ENCODE results near the gene IMPDH2.

IMPDH2 gene

GRCh38 chr3:49030321-49030720 is 1.1 kb upstream of the IMPDH2 start:
- Histone ChIP-seq H3K36me3 (ENCODE audit: control insufficient read depth, insufficient read depth, low read length) (peaks cover 87% of the 10 kb centered on the region), H3K9me3 (ENCODE audit: control insufficient read depth, low read length) (no peaks in the 10 kb centered on the region), H3K4me1 (ENCODE audit: control insufficient read depth, insufficient read depth, low read length, poor library complexity, severe bottlenecking) (no peaks in the 10 kb centered on the region), H3K4me3 (ENCODE audit: extremely low read depth, insufficient read depth, low read length, poor library complexity, severe bottlenecking) (no peak overlapping the region), H3K27ac (ENCODE audit: low read depth, low read length, severe bottlenecking) (no peak overlapping the region)
- WGBS, 2 experiments (ENCODE audit: insufficient coverage in 2 of 2): 96 to 100% methylated on average over 3 to 4 of the region's 6 CpGs

- no peak overlapping the region for H3K4me3 ChIP-seq (ENCODE audit: extremely low read depth, insufficient read depth, low read length, poor library complexity, severe bottlenecking)
- WGBS, 2 experiments (ENCODE audit: insufficient coverage in 2 of 2): 0 to 7% methylated on average over 2 of the region's 7 CpGs
- peak overlapping the region; percentile 55 for H3K27ac ChIP-seq (ENCODE audit: low read depth, low read length, severe bottlenecking)
- peaks cover 87% of the 10 kb centered on the region for H3K36me3 ChIP-seq (ENCODE audit: control insufficient read depth, insufficient read depth, low read length)
- H3K9me3 ChIP-seq (ENCODE audit: control insufficient read depth, low read length): no peaks in the 10 kb centered on the region
- H3K4me1 ChIP-seq (ENCODE audit: control insufficient read depth, insufficient read depth, low read length, poor library complexity, severe bottlenecking): no peaks in the 10 kb centered on the region
Observed at GRCh38 chr3:49029563-49029884, 326 bp upstream of the IMPDH2 start.

GRCh38 chr3:49028298-49028672 is 913 bp downstream of the IMPDH2 start:
- H3K4me1 ChIP-seq (ENCODE audit: control insufficient read depth, insufficient read depth, low read length, poor library complexity, severe bottlenecking): no peaks in the 10 kb centered on the region
- H3K4me3 ChIP-seq (ENCODE audit: extremely low read depth, insufficient read depth, low read length, poor library complexity, severe bottlenecking): peak overlapping the region; percentile 58
- peaks cover 89% of the 10 kb centered on the region for H3K36me3 ChIP-seq (ENCODE audit: control insufficient read depth, insufficient read depth, low read length)
- WGBS, 2 experiments (ENCODE audit: insufficient coverage in 2 of 2): 100% methylated on average over 1 of the region's 4 CpGs
- H3K27ac ChIP-seq (ENCODE audit: low read depth, low read length, severe bottlenecking): no peak overlapping the region
- H3K9me3 ChIP-seq (ENCODE audit: control insufficient read depth, low read length): no peaks in the 10 kb centered on the region

GRCh38 chr3:49027634-49028033 is 1.6 kb downstream of the IMPDH2 start:
- WGBS, 2 experiments (ENCODE audit: insufficient coverage in 2 of 2): 95 to 98% methylated on average over 7 of the region's 9 CpGs
- peaks cover 89% of the 10 kb centered on the region for H3K36me3 ChIP-seq (ENCODE audit: control insufficient read depth, insufficient read depth, low read length)
- H3K4me3 ChIP-seq (ENCODE audit: extremely low read depth, insufficient read depth, low read length, poor library complexity, severe bottlenecking): no peak overlapping the region

GRCh38 chr3:49026536-49026935 is 2.7 kb downstream of the IMPDH2 start:
- Histone ChIP-seq H3K4me1 (ENCODE audit: control insufficient read depth, insufficient read depth, low read length, poor library complexity, severe bottlenecking) (no peaks in the 10 kb centered on the region), H3K4me3 (ENCODE audit: extremely low read depth, insufficient read depth, low read length, poor library complexity, severe bottlenecking) (no peak overlapping the region), H3K9me3 (ENCODE audit: control insufficient read depth, low read length) (no peaks in the 10 kb centered on the region), H3K27ac (ENCODE audit: low read depth, low read length, severe bottlenecking) (peak overlapping the region; percentile 13), H3K36me3 (ENCODE audit: control insufficient read depth, insufficient read depth, low read length) (peaks cover 78% of the 10 kb centered on the region)
- 96% methylated on average over 3 of the region's 3 CpGs for WGBS, 2 experiments (ENCODE audit: insufficient coverage in 2 of 2)

More at GRCh38 chr3:49027634-49028033, 1.6 kb downstream of the IMPDH2 start:
- Histone ChIP-seq H3K9me3 (ENCODE audit: control insufficient read depth, low read length) (no peaks in the 10 kb centered on the region), H3K27ac (ENCODE audit: low read depth, low read length, severe bottlenecking) (no peak overlapping the region), H3K4me1 (ENCODE audit: control insufficient read depth, insufficient read depth, low read length, poor library complexity, severe bottlenecking) (no peaks in the 10 kb centered on the region)

- H3K27ac ChIP-seq (ENCODE audit: low read depth, low read length, severe bottlenecking): peak overlapping the region; percentile 13
- 100% methylated on average over 2 to 6 of the region's 8 CpGs for WGBS, 2 experiments (ENCODE audit: insufficient coverage in 2 of 2)
Observed at GRCh38 chr3:49025793-49026520, 3.2 kb downstream of the IMPDH2 start.

GRCh38 chr3:49025005-49025792 is 4.0 kb downstream of the IMPDH2 start:
- Histone ChIP-seq H3K4me3 (ENCODE audit: extremely low read depth, insufficient read depth, low read length, poor library complexity, severe bottlenecking) (no peak overlapping the region), H3K27ac (ENCODE audit: low read depth, low read length, severe bottlenecking) (no peak overlapping the region), H3K36me3 (ENCODE audit: control insufficient read depth, insufficient read depth, low read length) (peaks cover 65% of the 10 kb centered on the region), H3K9me3 (ENCODE audit: control insufficient read depth, low read length) (no peaks in the 10 kb centered on the region), H3K4me1 (ENCODE audit: control insufficient read depth, insufficient read depth, low read length, poor library complexity, severe bottlenecking) (peaks cover under 1% of the 10 kb centered on the region)
- 94 to 95% methylated on average over 13 of the region's 13 CpGs for WGBS, 2 experiments (ENCODE audit: insufficient coverage in 2 of 2)

More at GRCh38 chr3:49025793-49026520, 3.2 kb downstream of the IMPDH2 start:
- Histone ChIP-seq H3K9me3 (ENCODE audit: control insufficient read depth, low read length) (no peaks in the 10 kb centered on the region), H3K4me3 (ENCODE audit: extremely low read depth, insufficient read depth, low read length, poor library complexity, severe bottlenecking) (no peak overlapping the region), H3K4me1 (ENCODE audit: control insufficient read depth, insufficient read depth, low read length, poor library complexity, severe bottlenecking) (no peaks in the 10 kb centered on the region), H3K36me3 (ENCODE audit: control insufficient read depth, insufficient read depth, low read length) (peaks cover 72% of the 10 kb centered on the region)

GRCh38 chr3:49024449-49024848 is 4.7 kb downstream of the IMPDH2 start:
- 100% methylated on average over 5 of the region's 5 CpGs for WGBS, 2 experiments (ENCODE audit: insufficient coverage in 2 of 2)
- Histone ChIP-seq H3K4me1 (ENCODE audit: control insufficient read depth, insufficient read depth, low read length, poor library complexity, severe bottlenecking) (peaks cover 7% of the 10 kb centered on the region), H3K27ac (ENCODE audit: low read depth, low read length, severe bottlenecking) (no peak overlapping the region), H3K9me3 (ENCODE audit: control insufficient read depth, low read length) (no peaks in the 10 kb centered on the region), H3K36me3 (ENCODE audit: control insufficient read depth, insufficient read depth, low read length) (peaks cover 58% of the 10 kb centered on the region), H3K4me3 (ENCODE audit: extremely low read depth, insufficient read depth, low read length, poor library complexity, severe bottlenecking) (no peak overlapping the region)

- H3K9me3 ChIP-seq (ENCODE audit: control insufficient read depth, low read length): no peaks in the 10 kb centered on the region
- no peak overlapping the region for H3K4me3 ChIP-seq (ENCODE audit: extremely low read depth, insufficient read depth, low read length, poor library complexity, severe bottlenecking)
- no peak overlapping the region for H3K27ac ChIP-seq (ENCODE audit: low read depth, low read length, severe bottlenecking)
- peaks cover 58% of the 10 kb centered on the region for H3K36me3 ChIP-seq (ENCODE audit: control insufficient read depth, insufficient read depth, low read length)
- WGBS, 2 experiments (ENCODE audit: insufficient coverage in 2 of 2): 92 to 97% methylated on average over 4 of the region's 4 CpGs
- peaks cover 7% of the 10 kb centered on the region for H3K4me1 ChIP-seq (ENCODE audit: control insufficient read depth, insufficient read depth, low read length, poor library complexity, severe bottlenecking)
Observed at GRCh38 chr3:49023775-49024174, 5.4 kb downstream of the IMPDH2 start.

GRCh38 chr3:49022688-49023171 is 6.5 kb downstream of the IMPDH2 start:
- H3K4me3 ChIP-seq (ENCODE audit: extremely low read depth, insufficient read depth, low read length, poor library complexity, severe bottlenecking): peak overlapping the region; percentile 93
- H3K9me3 ChIP-seq (ENCODE audit: control insufficient read depth, low read length): no peaks in the 10 kb centered on the region
- peaks cover 51% of the 10 kb centered on the region for H3K36me3 ChIP-seq (ENCODE audit: control insufficient read depth, insufficient read depth, low read length)
- WGBS, 2 experiments (ENCODE audit: insufficient coverage in 2 of 2): 32 to 37% methylated on average over 8 to 9 of the region's 12 CpGs
- H3K4me1 ChIP-seq (ENCODE audit: control insufficient read depth, insufficient read depth, low read length, poor library complexity, severe bottlenecking): peaks cover 7% of the 10 kb centered on the region
- peak overlapping the region; percentile 99 for H3K27ac ChIP-seq (ENCODE audit: low read depth, low read length, severe bottlenecking)
